Neural progenitor cell (in vitro differentiated cells): ENCODE data around the gene NFATC2. TPM values are rescaled to one million over a fixed set of nuclear protein-coding genes. Genes with fewer than 3 reads are reported as not detected.

Experiments used
- DNase-seq: peaks from one replicate; pipeline ENCODE4 v3.0.0-alpha.2; 2016; ENCODE audit warnings: low spot score
- H2AFZ ChIP-seq: fragments of 200-600 bp; sonication (generic); replicated peaks from 2 replicates; pipeline ENCODE4 v1.6.1; 2016; ENCODE audit warnings: antibody characterized with exemption
- H3F3A ChIP-seq: fragments of 200-600 bp; sonication (generic); 2 replicates; pipeline ENCODE4 v1.6.1; 2016; ENCODE audit warnings: antibody characterized with exemption, low read depth
- H3K27ac ChIP-seq: fragments of 200-600 bp; sonication (generic); 2 replicates; pipeline ENCODE4 v1.5.1; 2016; ENCODE audit warnings: mild to moderate bottlenecking
- H3K27me3 ChIP-seq: fragments of 200-600 bp; sonication (generic); 2 replicates; pipeline ENCODE4 v1.6.1; 2016; ENCODE audit warnings: mild to moderate bottlenecking, moderate library complexity
- H3K36me3 ChIP-seq: fragments of 200-600 bp; sonication (generic); 2 replicates; pipeline ENCODE4 v1.5.1; 2016
- H3K4me1 ChIP-seq: fragments of 200-600 bp; sonication (generic); 2 replicates; pipeline ENCODE4 v1.6.1; 2016; ENCODE audit warnings: mixed run types
- H3K4me2 ChIP-seq: fragments of 200-600 bp; sonication (generic); 2 replicates; pipeline ENCODE4 v1.6.1; 2016
- H3K4me3 ChIP-seq: fragments of 200-600 bp; sonication (generic); 2 replicates; pipeline ENCODE4 v1.5.1; 2016
- H3K79me2 ChIP-seq: fragments of 200-600 bp; sonication (generic); 2 replicates; pipeline ENCODE4 v1.6.1; 2016; ENCODE audit warnings: low read depth
- H3K9ac ChIP-seq: fragments of 200-600 bp; sonication (generic); 2 replicates; pipeline ENCODE4 v1.6.1; 2016
- H3K9me3 ChIP-seq: fragments of 200-600 bp; sonication (generic); 2 replicates; pipeline ENCODE4 v1.5.1; 2016; ENCODE audit warnings: low read depth
- H4K20me1 ChIP-seq: fragments of 200-600 bp; sonication (generic); 2 replicates; pipeline ENCODE4 v1.6.1; 2016; ENCODE audit warnings: low read depth
- H3K27ac Mint-ChIP-seq: 3 replicates; pipeline ENCODE4 v1.8.0; 2021; ENCODE audit warnings: mixed read lengths
- H3K27me3 Mint-ChIP-seq: 2 replicates; pipeline ENCODE4 v1.8.0; 2022; ENCODE audit warnings: low read depth, mild to moderate bottlenecking, inconsistent platforms, moderate library complexity, mixed read lengths; ENCODE audit not compliant: insufficient read depth
- H3K36me3 Mint-ChIP-seq: 3 replicates; pipeline ENCODE4 v1.8.0; 2021; ENCODE audit warnings: mixed read lengths
- H3K4me1 Mint-ChIP-seq: 3 replicates; pipeline ENCODE4 v1.8.0; 2021; ENCODE audit warnings: mixed read lengths
- H3K4me3 Mint-ChIP-seq: 3 replicates; pipeline ENCODE4 v1.8.0; 2021; ENCODE audit warnings: mild to moderate bottlenecking, moderate library complexity, mixed read lengths
- H3K9me3 Mint-ChIP-seq: 3 replicates; pipeline ENCODE4 v1.8.0; 2020; ENCODE audit warnings: mixed read lengths
- EZH2 ChIP-seq: fragments of 200-600 bp; sonication (generic); IDR thresholded peaks from 2 replicates; pipeline ENCODE4 v1.6.1; 2017; ENCODE audit warnings: antibody characterized with exemption, mild to moderate bottlenecking, moderate library complexity
- EZH2phosphoT487 ChIP-seq: fragments of 200-600 bp; sonication (generic); IDR thresholded peaks from 2 replicates; pipeline ENCODE4 v1.6.1; 2017; ENCODE audit warnings: antibody characterized with exemption
- total RNA-seq: library from RNA; depleted of rRNA; stranded (reverse); fragments of >200 nt; gene quantifications from 2 replicates; pipeline ENCODE4 v1.2.3, GENCODE V29; 2015; ENCODE audit warnings: low replicate concordance
- TF ChIP-seq, protein P1 (sequence below): fragments of 200-600 bp; sonication (generic); IDR thresholded peaks from 2 replicates; pipeline ENCODE4 v1.5.1; 2017; ENCODE audit warnings: antibody characterized with exemption, mild to moderate bottlenecking

The NFATC2 gene
- total RNA-seq, 1 donor from 2014 or later = 0.19 TPM

DNA sequence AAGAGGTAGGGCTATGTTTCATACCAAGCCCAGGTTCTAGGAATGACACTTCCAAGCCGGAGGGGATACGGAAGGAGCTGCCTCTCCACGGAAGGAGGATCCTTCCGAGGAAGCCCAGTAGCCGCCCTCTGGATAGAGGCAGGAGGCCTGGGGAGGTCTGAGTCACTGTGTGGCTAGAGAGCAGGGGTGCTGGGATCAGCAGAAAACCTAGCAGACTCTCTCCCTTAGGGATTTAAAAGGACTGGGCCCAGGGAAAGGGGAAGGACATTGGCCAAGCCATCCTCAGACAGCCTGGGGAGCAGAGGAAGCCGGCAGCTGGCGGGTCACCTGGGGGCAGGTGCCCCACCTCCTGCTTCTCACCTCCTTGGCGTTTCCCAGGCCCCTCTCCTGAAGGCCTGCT, 36.6 kb upstream of the NFATC2 start:
- H3K4me1 Mint-ChIP-seq = peaks cover 3% of the 10 kb centered on the region
- H3K27ac ChIP-seq = no peak overlapping the region
- no peak overlapping the region for H3K27ac Mint-ChIP-seq
- H3K36me3 ChIP-seq = no peaks in the 10 kb centered on the region
- H4K20me1 ChIP-seq = no peaks in the 10 kb centered on the region
- TF ChIP-seq EZH2 = no peak
- no peak for TF ChIP-seq EZH2phosphoT487
- TF ChIP-seq, protein P1, sequence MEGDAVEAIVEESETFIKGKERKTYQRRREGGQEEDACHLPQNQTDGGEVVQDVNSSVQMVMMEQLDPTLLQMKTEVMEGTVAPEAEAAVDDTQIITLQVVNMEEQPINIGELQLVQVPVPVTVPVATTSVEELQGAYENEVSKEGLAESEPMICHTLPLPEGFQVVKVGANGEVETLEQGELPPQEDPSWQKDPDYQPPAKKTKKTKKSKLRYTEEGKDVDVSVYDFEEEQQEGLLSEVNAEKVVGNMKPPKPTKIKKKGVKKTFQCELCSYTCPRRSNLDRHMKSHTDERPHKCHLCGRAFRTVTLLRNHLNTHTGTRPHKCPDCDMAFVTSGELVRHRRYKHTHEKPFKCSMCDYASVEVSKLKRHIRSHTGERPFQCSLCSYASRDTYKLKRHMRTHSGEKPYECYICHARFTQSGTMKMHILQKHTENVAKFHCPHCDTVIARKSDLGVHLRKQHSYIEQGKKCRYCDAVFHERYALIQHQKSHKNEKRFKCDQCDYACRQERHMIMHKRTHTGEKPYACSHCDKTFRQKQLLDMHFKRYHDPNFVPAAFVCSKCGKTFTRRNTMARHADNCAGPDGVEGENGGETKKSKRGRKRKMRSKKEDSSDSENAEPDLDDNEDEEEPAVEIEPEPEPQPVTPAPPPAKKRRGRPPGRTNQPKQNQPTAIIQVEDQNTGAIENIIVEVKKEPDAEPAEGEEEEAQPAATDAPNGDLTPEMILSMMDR = no peak
- no peaks in the 10 kb centered on the region for H3K79me2 ChIP-seq
- no peaks in the 10 kb centered on the region for H3K9me3 Mint-ChIP-seq
- peaks cover 3% of the 10 kb centered on the region for H3K27me3 Mint-ChIP-seq
- no peak overlapping the region for H2AFZ ChIP-seq
- no peaks in the 10 kb centered on the region for H3K27me3 ChIP-seq
- no peaks in the 10 kb centered on the region for H3K36me3 Mint-ChIP-seq
- no peak overlapping the region for H3K4me2 ChIP-seq
- H3K4me3 Mint-ChIP-seq = no peak overlapping the region
- no peak overlapping the region for H3K4me3 ChIP-seq
- H3K9me3 ChIP-seq = no peaks in the 10 kb centered on the region
- no peak for DNase-seq
- no peak overlapping the region for H3K9ac ChIP-seq
- H3K4me1 ChIP-seq = no peaks in the 10 kb centered on the region
- H3F3A ChIP-seq = no peaks in the 10 kb centered on the region

DNA sequence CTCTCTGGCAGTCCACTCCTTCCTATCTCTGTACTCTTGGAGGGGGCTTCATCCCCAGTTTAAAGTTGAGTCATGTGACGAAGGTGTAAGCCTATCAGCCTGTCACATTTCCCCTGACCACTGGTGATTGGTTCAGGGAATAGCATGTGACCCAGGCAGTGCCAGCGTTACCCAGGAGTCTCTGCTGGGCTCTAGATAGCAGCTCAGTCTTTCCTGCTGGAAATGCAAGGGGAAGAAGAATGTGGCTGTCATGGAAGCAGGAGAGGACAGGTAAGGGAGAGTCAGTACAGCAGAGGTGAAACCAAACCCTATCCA, 35.6 kb upstream of the NFATC2 start:
- no peak for DNase-seq
- no peak overlapping the region for H3K4me3 ChIP-seq
- Mint-ChIP-seq H3K27ac (no peak overlapping the region), H3K9me3 (no peaks in the 10 kb centered on the region), H3K4me3 (no peak overlapping the region), H3K27me3 (peaks cover 3% of the 10 kb centered on the region), H3K36me3 (no peaks in the 10 kb centered on the region), H3K4me1 (peaks cover 3% of the 10 kb centered on the region)
- no peak overlapping the region for H2AFZ ChIP-seq
- no peaks in the 10 kb centered on the region for H4K20me1 ChIP-seq
- H3K4me2 ChIP-seq = no peak overlapping the region
- H3K27ac ChIP-seq = no peak overlapping the region
- no peaks in the 10 kb centered on the region for H3K27me3 ChIP-seq
- H3K9ac ChIP-seq = no peak overlapping the region
- no peaks in the 10 kb centered on the region for H3K36me3 ChIP-seq
- TF ChIP-seq EZH2 (no peak), EZH2phosphoT487 (no peak)
- TF ChIP-seq, protein P1 = no peak
- no peaks in the 10 kb centered on the region for H3K9me3 ChIP-seq
- no peaks in the 10 kb centered on the region for H3K79me2 ChIP-seq
- H3F3A ChIP-seq = no peaks in the 10 kb centered on the region
- H3K4me1 ChIP-seq = no peaks in the 10 kb centered on the region

DNA sequence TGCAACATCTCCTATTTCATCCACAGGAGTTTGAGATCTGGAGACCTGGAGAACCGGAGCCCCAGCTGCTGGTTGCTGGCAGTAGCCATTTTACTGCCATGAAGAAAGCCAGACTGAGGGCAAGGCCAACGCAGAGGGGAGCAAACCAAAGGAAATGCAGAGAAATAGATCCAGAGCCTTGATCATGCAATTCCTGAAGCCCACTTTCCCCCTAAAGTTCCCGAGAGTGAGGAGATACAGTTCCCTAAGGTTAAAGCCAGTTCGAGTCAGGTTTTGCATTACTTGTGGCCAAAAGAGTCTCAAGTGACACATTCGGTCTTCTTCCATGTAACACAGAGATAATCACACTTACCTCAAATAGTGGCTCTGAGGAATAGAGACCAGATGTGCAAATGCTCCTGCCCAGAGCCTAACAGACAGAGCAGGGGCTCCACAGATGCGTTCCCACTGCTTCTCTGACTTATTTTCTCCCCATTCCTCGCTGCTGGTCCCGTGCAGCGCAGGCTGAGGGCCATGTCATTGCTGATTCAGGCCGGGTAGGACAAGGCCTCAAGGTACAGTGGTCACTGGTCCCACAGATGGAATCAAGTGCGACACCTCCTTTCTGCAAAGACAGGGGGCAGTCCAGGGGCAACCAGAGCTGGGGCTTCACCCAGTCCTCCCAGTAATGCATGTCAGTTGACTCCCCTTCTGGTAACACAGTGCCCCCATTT, 35.1 kb upstream of the NFATC2 start:
- no peak for DNase-seq
- Histone ChIP-seq H3K36me3 (no peaks in the 10 kb centered on the region), H2AFZ (no peak overlapping the region), H3K9ac (no peak overlapping the region), H4K20me1 (no peaks in the 10 kb centered on the region), H3K27ac (no peak overlapping the region), H3K4me2 (no peak overlapping the region), H3K4me1 (no peaks in the 10 kb centered on the region), H3K9me3 (no peaks in the 10 kb centered on the region), H3K4me3 (no peak overlapping the region), H3K79me2 (no peaks in the 10 kb centered on the region), H3F3A (no peaks in the 10 kb centered on the region), H3K27me3 (no peaks in the 10 kb centered on the region)
- no peaks in the 10 kb centered on the region for H3K9me3 Mint-ChIP-seq
- H3K4me3 Mint-ChIP-seq = no peak overlapping the region
- H3K27me3 Mint-ChIP-seq = peaks cover 4% of the 10 kb centered on the region
- H3K4me1 Mint-ChIP-seq = peaks cover 3% of the 10 kb centered on the region
- no peaks in the 10 kb centered on the region for H3K36me3 Mint-ChIP-seq
- TF ChIP-seq EZH2phosphoT487 = no peak
- TF ChIP-seq, protein P1 = no peak
- no peak for TF ChIP-seq EZH2
- no peak overlapping the region for H3K27ac Mint-ChIP-seq
